ENCODE data around the gene ACTBL2.
"Not testable (repeated sequence)": the region's sequence is repeated elsewhere in the genome, so short reads cannot be mapped to it uniquely, and the experiment has no call there.

The ACTBL2 gene

GRCh38 chr5:57482671-57483106 is at the start of gene ACTBL2:
Gene ACTBL2, minus strand, starts transcription at chr5:57482811. Its CDS starts 104 bp downstream, at chr5:57482707.
- Histone ChIP-seq H3K36me3 (ENCODE audit: control insufficient read depth in 1 of 2, insufficient read depth in 2 of 2, low read length in 2 of 2) (no peaks in the 10 kb centered on the region), H3K4me1 (ENCODE audit: control insufficient read depth in 1 of 2, insufficient read depth in 2 of 2, low read length in 2 of 2) (no peaks in the 10 kb centered on the region), H3K27ac (ENCODE audit: low read length) (no peak within 1 kb of the TSS), H3K4me3 (ENCODE audit: low read depth in 1 of 2, low read length in 2 of 2) (no peak within 1 kb of the TSS), H3K9me3 (ENCODE audit: control insufficient read depth in 1 of 2, low read length in 2 of 2) (no peaks in the 10 kb centered on the region), H3K27me3 (ENCODE audit: low read depth, low read length) (no peaks in the 10 kb centered on the region)

DNA sequence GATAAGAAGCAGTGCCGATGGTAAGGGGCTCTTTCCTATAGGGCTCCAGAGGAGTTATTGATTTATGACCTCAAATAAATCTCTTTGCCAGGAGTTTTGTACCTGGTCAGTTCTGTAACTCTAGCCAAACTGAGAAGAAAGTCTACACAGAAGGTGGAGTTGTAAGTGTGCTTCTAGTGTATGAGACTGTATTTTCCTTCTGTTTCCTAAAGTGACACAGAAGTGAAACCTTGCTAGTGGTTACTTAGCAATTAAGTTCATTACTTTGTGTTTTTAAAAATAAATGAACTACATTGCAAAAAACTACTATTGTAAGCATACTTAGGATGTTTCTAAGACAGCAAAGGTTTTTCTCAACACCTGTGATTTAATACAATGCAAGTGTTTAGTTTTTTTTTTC is 48.7 kb upstream of the ACTBL2 start:
- H3K4me1 ChIP-seq (ENCODE audit: control insufficient read depth in 1 of 2, insufficient read depth in 2 of 2, low read length in 2 of 2): no peaks in the 10 kb centered on the region
- no peak overlapping the region for H3K4me3 ChIP-seq (ENCODE audit: low read depth in 1 of 2, low read length in 2 of 2)
- no peaks in the 10 kb centered on the region for H3K36me3 ChIP-seq (ENCODE audit: control insufficient read depth in 1 of 2, insufficient read depth in 2 of 2, low read length in 2 of 2)
- no peaks in the 10 kb centered on the region for H3K27me3 ChIP-seq (ENCODE audit: low read depth, low read length)
- no peak overlapping the region for H3K27ac ChIP-seq (ENCODE audit: low read length)
- no peaks in the 10 kb centered on the region for H3K9me3 ChIP-seq (ENCODE audit: control insufficient read depth in 1 of 2, low read length in 2 of 2)

- H3K36me3 ChIP-seq (ENCODE audit: control insufficient read depth in 1 of 2, insufficient read depth in 2 of 2, low read length in 2 of 2): no peaks in the 10 kb centered on the region
- no peak overlapping the region for H3K4me3 ChIP-seq (ENCODE audit: low read depth in 1 of 2, low read length in 2 of 2)
- H3K4me1 ChIP-seq (ENCODE audit: control insufficient read depth in 1 of 2, insufficient read depth in 2 of 2, low read length in 2 of 2): no peaks in the 10 kb centered on the region
- H3K27me3 ChIP-seq (ENCODE audit: low read depth, low read length): no peaks in the 10 kb centered on the region
- no peaks in the 10 kb centered on the region for H3K9me3 ChIP-seq (ENCODE audit: control insufficient read depth in 1 of 2, low read length in 2 of 2)
- H3K27ac ChIP-seq (ENCODE audit: low read length): no peak overlapping the region
These were observed 47.3 kb upstream of the ACTBL2 start for GRCh38 chr5:57529864-57530263.

DNA sequence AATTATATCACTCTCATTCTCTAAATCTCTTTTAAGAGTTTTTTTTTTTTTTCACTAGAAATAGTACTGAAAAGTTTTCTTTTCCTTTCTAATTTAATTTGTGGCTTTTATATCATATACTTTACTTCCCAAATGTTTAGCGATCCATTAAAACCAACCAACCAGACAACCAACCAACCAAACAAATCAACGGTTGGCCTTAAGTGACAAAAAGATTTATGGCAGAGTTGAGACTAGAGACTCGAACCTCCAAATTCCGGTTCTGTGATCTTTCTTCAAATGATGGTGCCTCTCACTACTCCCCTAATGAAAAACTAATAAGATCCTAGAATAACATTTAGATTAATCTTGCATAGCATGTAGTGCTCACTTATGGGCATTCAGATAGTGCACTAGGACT is 45.3 kb upstream of the ACTBL2 start:
- Histone ChIP-seq H3K27me3 (ENCODE audit: low read depth, low read length) (no peaks in the 10 kb centered on the region), H3K9me3 (ENCODE audit: control insufficient read depth in 1 of 2, low read length in 2 of 2) (no peaks in the 10 kb centered on the region), H3K4me1 (ENCODE audit: control insufficient read depth in 1 of 2, insufficient read depth in 2 of 2, low read length in 2 of 2) (no peaks in the 10 kb centered on the region), H3K27ac (ENCODE audit: low read length) (no peak overlapping the region), H3K36me3 (ENCODE audit: control insufficient read depth in 1 of 2, insufficient read depth in 2 of 2, low read length in 2 of 2) (no peaks in the 10 kb centered on the region), H3K4me3 (ENCODE audit: low read depth in 1 of 2, low read length in 2 of 2) (no peak overlapping the region)

DNA sequence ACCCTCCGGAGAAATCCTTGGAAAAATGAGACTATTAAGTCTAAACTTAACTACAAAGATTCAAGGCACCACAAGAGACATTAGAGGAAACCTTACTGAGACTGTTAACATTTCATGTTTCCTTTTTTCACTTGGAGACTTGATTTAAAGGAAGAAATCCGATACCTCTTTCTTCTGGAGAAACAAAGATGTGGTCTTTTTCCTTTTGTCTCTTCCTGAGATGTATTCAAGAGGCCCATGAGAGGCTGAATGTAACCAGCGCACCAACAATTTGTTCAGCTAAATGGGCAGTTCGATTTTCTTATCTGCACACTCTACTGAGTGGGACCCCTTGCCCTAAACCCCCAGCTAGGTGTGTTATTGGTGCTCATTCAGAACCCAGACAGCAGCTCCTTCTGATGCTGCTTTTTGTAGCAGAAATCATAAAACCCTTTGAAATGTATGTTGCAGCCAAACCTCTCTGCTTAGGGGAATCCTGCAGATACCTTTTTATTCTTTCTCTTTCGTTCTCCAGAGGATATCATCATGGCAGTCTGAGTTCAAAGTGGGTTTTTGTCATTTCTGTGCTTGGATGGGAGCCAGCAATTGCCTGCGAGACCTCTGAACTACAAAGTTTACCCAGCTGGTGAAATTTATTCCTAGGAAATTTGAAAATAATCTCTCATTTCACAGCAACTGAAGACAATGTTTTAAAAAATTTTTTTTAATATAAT is 41.9 kb upstream of the ACTBL2 start:
- Histone ChIP-seq H3K27me3 (ENCODE audit: low read depth, low read length) (no peaks in the 10 kb centered on the region), H3K9me3 (ENCODE audit: control insufficient read depth in 1 of 2, low read length in 2 of 2) (peaks cover 0 to 2% of the 10 kb centered on the region in 2 donors), H3K36me3 (ENCODE audit: control insufficient read depth in 1 of 2, insufficient read depth in 2 of 2, low read length in 2 of 2) (no peaks in the 10 kb centered on the region), H3K27ac (ENCODE audit: low read length) (no peak overlapping the region), H3K4me3 (ENCODE audit: low read depth in 1 of 2, low read length in 2 of 2) (no peak overlapping the region), H3K4me1 (ENCODE audit: control insufficient read depth in 1 of 2, insufficient read depth in 2 of 2, low read length in 2 of 2) (no peaks in the 10 kb centered on the region)

- not testable (repeated sequence) for H3K9me3 ChIP-seq (ENCODE audit: control insufficient read depth in 1 of 2, low read length in 2 of 2); H3K4me1 ChIP-seq (ENCODE audit: control insufficient read depth in 1 of 2, insufficient read depth in 2 of 2, low read length in 2 of 2); H3K27ac ChIP-seq (ENCODE audit: low read length); H3K36me3 ChIP-seq (ENCODE audit: control insufficient read depth in 1 of 2, insufficient read depth in 2 of 2, low read length in 2 of 2); H3K27me3 ChIP-seq (ENCODE audit: low read depth, low read length); H3K4me3 ChIP-seq (ENCODE audit: low read depth in 1 of 2, low read length in 2 of 2)
These were observed 39.9 kb upstream of the ACTBL2 start for GRCh38 chr5:57522477-57522876.

- not testable (repeated sequence) for H3K27ac ChIP-seq (ENCODE audit: low read length); H3K4me1 ChIP-seq (ENCODE audit: control insufficient read depth in 1 of 2, insufficient read depth in 2 of 2, low read length in 2 of 2); H3K9me3 ChIP-seq (ENCODE audit: control insufficient read depth in 1 of 2, low read length in 2 of 2); H3K4me3 ChIP-seq (ENCODE audit: low read depth in 1 of 2, low read length in 2 of 2); H3K36me3 ChIP-seq (ENCODE audit: control insufficient read depth in 1 of 2, insufficient read depth in 2 of 2, low read length in 2 of 2); H3K27me3 ChIP-seq (ENCODE audit: low read depth, low read length)
These were observed 35.8 kb upstream of the ACTBL2 start for GRCh38 chr5:57518415-57518814.

- Histone ChIP-seq H3K9me3 (ENCODE audit: control insufficient read depth in 1 of 2, low read length in 2 of 2) (peaks cover 0 to 2% of the 10 kb centered on the region in 2 donors), H3K4me1 (ENCODE audit: control insufficient read depth in 1 of 2, insufficient read depth in 2 of 2, low read length in 2 of 2) (no peaks in the 10 kb centered on the region), H3K36me3 (ENCODE audit: control insufficient read depth in 1 of 2, insufficient read depth in 2 of 2, low read length in 2 of 2) (no peaks in the 10 kb centered on the region), H3K4me3 (ENCODE audit: low read depth in 1 of 2, low read length in 2 of 2) (no peak overlapping the region), H3K27me3 (ENCODE audit: low read depth, low read length) (no peaks in the 10 kb centered on the region), H3K27ac (ENCODE audit: low read length) (no peak overlapping the region)
These were observed 34.6 kb upstream of the ACTBL2 start for GRCh38 chr5:57517250-57517649.

DNA sequence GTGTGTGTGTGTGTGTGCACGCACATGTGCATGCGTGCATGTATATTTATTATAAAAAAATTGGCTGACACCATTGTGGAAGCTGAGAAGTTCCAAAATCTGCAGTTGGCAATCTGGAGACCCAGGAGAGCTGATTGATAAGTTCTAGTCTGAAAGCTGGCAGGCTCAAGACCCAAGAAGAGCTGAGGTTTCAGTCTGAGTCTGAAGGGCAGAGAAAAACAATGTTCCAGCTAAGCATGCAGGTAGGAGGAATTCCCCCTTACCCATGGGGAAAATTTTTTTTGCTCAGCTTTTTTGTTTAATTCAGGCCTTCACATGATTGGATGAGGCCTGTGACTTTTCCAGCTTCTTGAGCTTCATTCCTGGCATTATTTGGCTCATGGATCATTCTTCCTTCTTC is 31.2 kb upstream of the ACTBL2 start:
- Histone ChIP-seq H3K27ac (ENCODE audit: low read length) (no peak overlapping the region), H3K4me1 (ENCODE audit: control insufficient read depth in 1 of 2, insufficient read depth in 2 of 2, low read length in 2 of 2) (no peaks in the 10 kb centered on the region), H3K27me3 (ENCODE audit: low read depth, low read length) (no peaks in the 10 kb centered on the region), H3K9me3 (ENCODE audit: control insufficient read depth in 1 of 2, low read length in 2 of 2) (no peaks in the 10 kb centered on the region), H3K4me3 (ENCODE audit: low read depth in 1 of 2, low read length in 2 of 2) (no peak overlapping the region), H3K36me3 (ENCODE audit: control insufficient read depth in 1 of 2, insufficient read depth in 2 of 2, low read length in 2 of 2) (no peaks in the 10 kb centered on the region)

DNA sequence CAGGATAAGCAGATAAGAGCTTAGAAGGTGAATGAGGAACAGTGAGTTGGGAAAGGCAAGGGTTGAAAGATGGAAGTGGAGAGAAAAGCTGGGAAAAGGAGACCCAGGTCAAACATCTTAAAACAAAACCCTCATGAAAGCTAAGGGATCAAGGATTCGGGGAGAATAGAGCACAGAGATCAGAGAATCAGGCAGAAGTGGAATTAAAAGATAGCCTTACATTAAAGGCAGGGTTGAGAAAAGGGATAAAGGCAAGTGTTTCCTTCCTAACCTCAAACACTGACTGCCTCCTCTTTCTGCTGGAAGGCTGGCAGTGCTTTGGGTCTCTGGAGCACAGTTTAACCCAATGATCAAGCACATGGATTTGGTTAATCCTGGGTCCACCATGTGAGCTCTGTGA is 28.7 kb upstream of the ACTBL2 start:
- Histone ChIP-seq H3K4me1 (ENCODE audit: control insufficient read depth in 1 of 2, insufficient read depth in 2 of 2, low read length in 2 of 2) (no peaks in the 10 kb centered on the region), H3K27me3 (ENCODE audit: low read depth, low read length) (no peaks in the 10 kb centered on the region), H3K27ac (ENCODE audit: low read length) (no peak overlapping the region), H3K9me3 (ENCODE audit: control insufficient read depth in 1 of 2, low read length in 2 of 2) (no peaks in the 10 kb centered on the region), H3K4me3 (ENCODE audit: low read depth in 1 of 2, low read length in 2 of 2) (no peak overlapping the region), H3K36me3 (ENCODE audit: control insufficient read depth in 1 of 2, insufficient read depth in 2 of 2, low read length in 2 of 2) (no peaks in the 10 kb centered on the region)

GRCh38 chr5:57509501-57510260 is 27.1 kb upstream of the ACTBL2 start:
- Histone ChIP-seq H3K27me3 (ENCODE audit: low read depth, low read length) (no peaks in the 10 kb centered on the region), H3K36me3 (ENCODE audit: control insufficient read depth in 1 of 2, insufficient read depth in 2 of 2, low read length in 2 of 2) (no peaks in the 10 kb centered on the region), H3K4me1 (ENCODE audit: control insufficient read depth in 1 of 2, insufficient read depth in 2 of 2, low read length in 2 of 2) (no peaks in the 10 kb centered on the region), H3K27ac (ENCODE audit: low read length) (no peak overlapping the region), H3K9me3 (ENCODE audit: control insufficient read depth in 1 of 2, low read length in 2 of 2) (no peaks in the 10 kb centered on the region), H3K4me3 (ENCODE audit: low read depth in 1 of 2, low read length in 2 of 2) (no peak overlapping the region)

All from muscle layer of duodenum (tissue), 2 donors.